K562 (cell line): ENCODE results near the gene LOXHD1.

Source experiments
- ELF4 ChIP-seq: fragments of 450-650 bp; formaldehyde crosslinking; IDR thresholded peaks from 2 replicates; pipeline ENCODE4 v1.4.0; 2022; ENCODE audit warnings: missing genetic modification characterization
- FOXK2 ChIP-seq, 2 experiments: fragments of 450-650 bp; IDR thresholded peaks in 1 of 2; conservative IDR thresholded peaks in 1 of 2; 2 replicates each; pipeline ENCODE4 v1.6.1; 2016; ENCODE audit warnings: low read depth in 2 of 2, mild to moderate bottlenecking in 1 of 2
- SIN3B ChIP-seq: fragments of 450-650 bp; IDR thresholded peaks from 2 replicates; pipeline ENCODE4 v1.6.1; 2017; ENCODE audit warnings: low read depth, mild to moderate bottlenecking, moderate library complexity
- TF ChIP-seq, protein P1 (sequence below): sonication (generic); formaldehyde crosslinking; IDR thresholded peaks from 2 replicates; pipeline ENCODE4 v1.8.0; 2022; ENCODE audit warnings: missing genetic modification reagents, mild to moderate bottlenecking, borderline replicate concordance
- TF ChIP-seq, protein P2 (sequence below), 3 experiments: IDR thresholded peaks in 2 of 3; conservative IDR thresholded peaks in 1 of 3; 2 replicates each; pipeline ENCODE4 v1.5.1; 2011 to 2012; ENCODE audit warnings: low read length in 3 of 3, mild to moderate bottlenecking in 3 of 3, control low read depth in 2 of 3, improper control_type of control experiment in 1 of 3, inconsistent platforms in 1 of 3, low read depth in 1 of 3, mixed read lengths in 1 of 3, moderate library complexity in 1 of 3; ENCODE audit not compliant: insufficient read depth in 2 of 3
- TF ChIP-seq, protein P3 (sequence below): sonication (generic); formaldehyde crosslinking; IDR thresholded peaks from 2 replicates; pipeline ENCODE4 v1.8.1; 2023; ENCODE audit warnings: mild to moderate bottlenecking, missing genetic modification reagents

DNA sequence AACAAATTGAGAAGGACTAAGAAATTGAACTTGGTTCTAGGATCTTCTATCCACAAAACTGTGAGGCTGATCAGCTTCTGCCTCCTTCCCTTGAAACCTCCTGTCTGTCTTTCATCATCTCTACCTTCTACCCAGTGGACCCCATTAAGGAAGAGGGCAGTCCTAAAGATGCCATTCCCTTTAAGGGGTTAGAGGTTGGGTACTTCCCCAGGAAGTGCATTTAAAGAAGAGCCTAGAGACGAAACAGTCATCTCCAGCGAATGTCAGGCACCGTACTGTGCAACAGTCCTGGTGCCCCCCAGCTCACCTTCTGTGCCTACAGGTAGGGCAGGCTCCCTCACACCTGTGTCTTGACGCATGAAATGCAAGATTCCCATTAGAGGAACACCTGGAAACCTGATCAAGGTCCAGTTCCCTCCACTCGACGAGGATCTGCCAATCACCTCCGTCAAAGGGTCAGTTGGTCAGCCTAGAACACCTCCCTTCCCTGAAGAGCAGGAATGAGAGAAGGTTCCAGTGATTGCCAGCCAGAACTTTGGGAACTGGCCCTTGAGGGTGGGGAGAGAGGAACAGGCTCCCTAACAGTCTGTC, 20.9 kb downstream of the LOXHD1 start:
- TF ChIP-seq, protein P1, sequence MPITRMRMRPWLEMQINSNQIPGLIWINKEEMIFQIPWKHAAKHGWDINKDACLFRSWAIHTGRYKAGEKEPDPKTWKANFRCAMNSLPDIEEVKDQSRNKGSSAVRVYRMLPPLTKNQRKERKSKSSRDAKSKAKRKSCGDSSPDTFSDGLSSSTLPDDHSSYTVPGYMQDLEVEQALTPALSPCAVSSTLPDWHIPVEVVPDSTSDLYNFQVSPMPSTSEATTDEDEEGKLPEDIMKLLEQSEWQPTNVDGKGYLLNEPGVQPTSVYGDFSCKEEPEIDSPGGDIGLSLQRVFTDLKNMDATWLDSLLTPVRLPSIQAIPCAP (CRISPR knock-in tag), result no peak
- TF ChIP-seq, protein P2, sequence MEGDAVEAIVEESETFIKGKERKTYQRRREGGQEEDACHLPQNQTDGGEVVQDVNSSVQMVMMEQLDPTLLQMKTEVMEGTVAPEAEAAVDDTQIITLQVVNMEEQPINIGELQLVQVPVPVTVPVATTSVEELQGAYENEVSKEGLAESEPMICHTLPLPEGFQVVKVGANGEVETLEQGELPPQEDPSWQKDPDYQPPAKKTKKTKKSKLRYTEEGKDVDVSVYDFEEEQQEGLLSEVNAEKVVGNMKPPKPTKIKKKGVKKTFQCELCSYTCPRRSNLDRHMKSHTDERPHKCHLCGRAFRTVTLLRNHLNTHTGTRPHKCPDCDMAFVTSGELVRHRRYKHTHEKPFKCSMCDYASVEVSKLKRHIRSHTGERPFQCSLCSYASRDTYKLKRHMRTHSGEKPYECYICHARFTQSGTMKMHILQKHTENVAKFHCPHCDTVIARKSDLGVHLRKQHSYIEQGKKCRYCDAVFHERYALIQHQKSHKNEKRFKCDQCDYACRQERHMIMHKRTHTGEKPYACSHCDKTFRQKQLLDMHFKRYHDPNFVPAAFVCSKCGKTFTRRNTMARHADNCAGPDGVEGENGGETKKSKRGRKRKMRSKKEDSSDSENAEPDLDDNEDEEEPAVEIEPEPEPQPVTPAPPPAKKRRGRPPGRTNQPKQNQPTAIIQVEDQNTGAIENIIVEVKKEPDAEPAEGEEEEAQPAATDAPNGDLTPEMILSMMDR (IDR thresholded peaks at IDR 0.05 in 2 of 3, conservative IDR thresholded peaks at IDR 0.05 in 1 of 3; ENCODE audit: insufficient read depth in 2 of 3, low read depth in 1 of 3, low read length in 3 of 3), result no peak
- TF ChIP-seq FOXK2 (conservative IDR thresholded peaks at IDR 0.05 in 1 of 2, IDR thresholded peaks at IDR 0.05 in 1 of 2; ENCODE audit: low read depth in 2 of 2) (no peak), ELF4 (CRISPR knock-in tag) (no peak), SIN3B (no peak)
- TF ChIP-seq, protein P3, sequence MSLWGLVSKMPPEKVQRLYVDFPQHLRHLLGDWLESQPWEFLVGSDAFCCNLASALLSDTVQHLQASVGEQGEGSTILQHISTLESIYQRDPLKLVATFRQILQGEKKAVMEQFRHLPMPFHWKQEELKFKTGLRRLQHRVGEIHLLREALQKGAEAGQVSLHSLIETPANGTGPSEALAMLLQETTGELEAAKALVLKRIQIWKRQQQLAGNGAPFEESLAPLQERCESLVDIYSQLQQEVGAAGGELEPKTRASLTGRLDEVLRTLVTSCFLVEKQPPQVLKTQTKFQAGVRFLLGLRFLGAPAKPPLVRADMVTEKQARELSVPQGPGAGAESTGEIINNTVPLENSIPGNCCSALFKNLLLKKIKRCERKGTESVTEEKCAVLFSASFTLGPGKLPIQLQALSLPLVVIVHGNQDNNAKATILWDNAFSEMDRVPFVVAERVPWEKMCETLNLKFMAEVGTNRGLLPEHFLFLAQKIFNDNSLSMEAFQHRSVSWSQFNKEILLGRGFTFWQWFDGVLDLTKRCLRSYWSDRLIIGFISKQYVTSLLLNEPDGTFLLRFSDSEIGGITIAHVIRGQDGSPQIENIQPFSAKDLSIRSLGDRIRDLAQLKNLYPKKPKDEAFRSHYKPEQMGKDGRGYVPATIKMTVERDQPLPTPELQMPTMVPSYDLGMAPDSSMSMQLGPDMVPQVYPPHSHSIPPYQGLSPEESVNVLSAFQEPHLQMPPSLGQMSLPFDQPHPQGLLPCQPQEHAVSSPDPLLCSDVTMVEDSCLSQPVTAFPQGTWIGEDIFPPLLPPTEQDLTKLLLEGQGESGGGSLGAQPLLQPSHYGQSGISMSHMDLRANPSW (CRISPR knock-in tag), result no peak
